ENCODE data around the gene SLC43A3.

SLC43A3 gene

GRCh38 chr11:57392066-57392762 lies 34.7 kb downstream of the SLC43A3 start:
- Histone ChIP-seq H3K9ac (ENCODE audit: low read depth, low read length) (no peak overlapping the region), H3K36me3 (ENCODE audit: control insufficient read depth, insufficient read depth, low read length) (no peaks in the 10 kb centered on the region), H3K27ac (ENCODE audit: low read depth, low read length) (no peak overlapping the region), H3K4me3 (ENCODE audit: low read depth, low read length) (no peak overlapping the region), H3K4me1 (ENCODE audit: control insufficient read depth, insufficient read depth, low read length) (no peaks in the 10 kb centered on the region), H3K27me3 (ENCODE audit: control insufficient read depth, insufficient read depth, low read length) (0 out of 2 replicates have a peak, but pooled peaks cover 3% of the 10 kb centered on the region), H3K9me3 (ENCODE audit: control insufficient read depth, insufficient read depth, low read length) (no peaks in the 10 kb centered on the region)

- no peaks in the 10 kb centered on the region for H3K36me3 ChIP-seq (ENCODE audit: control insufficient read depth, insufficient read depth, low read length)
- no peaks in the 10 kb centered on the region for H3K9me3 ChIP-seq (ENCODE audit: control insufficient read depth, insufficient read depth, low read length)
These were observed 35.4 kb downstream of the SLC43A3 start for GRCh38 chr11:57391539-57391938.

GRCh38 chr11:57391111-57391510 lies 35.8 kb downstream of the SLC43A3 start:
- H3K27ac ChIP-seq (ENCODE audit: low read depth, low read length), result no peak overlapping the region
- H3K36me3 ChIP-seq (ENCODE audit: control insufficient read depth, insufficient read depth, low read length), result no peaks in the 10 kb centered on the region
- no peaks in the 10 kb centered on the region for H3K4me1 ChIP-seq (ENCODE audit: control insufficient read depth, insufficient read depth, low read length)
- no peaks in the 10 kb centered on the region for H3K9me3 ChIP-seq (ENCODE audit: control insufficient read depth, insufficient read depth, low read length)
- H3K27me3 ChIP-seq (ENCODE audit: control insufficient read depth, insufficient read depth, low read length), result 0 out of 2 replicates have a peak, but pooled peaks cover 3% of the 10 kb centered on the region
- no peak overlapping the region for H3K9ac ChIP-seq (ENCODE audit: low read depth, low read length)
- H3K4me3 ChIP-seq (ENCODE audit: low read depth, low read length), result no peak overlapping the region

More at GRCh38 chr11:57391539-57391938, 35.4 kb downstream of the SLC43A3 start:
- H3K27me3 ChIP-seq (ENCODE audit: control insufficient read depth, insufficient read depth, low read length), result 0 out of 2 replicates have a peak, but pooled peaks cover 3% of the 10 kb centered on the region
- H3K27ac ChIP-seq (ENCODE audit: low read depth, low read length), result no peak overlapping the region
- H3K9ac ChIP-seq (ENCODE audit: low read depth, low read length), result no peak overlapping the region
- no peaks in the 10 kb centered on the region for H3K4me1 ChIP-seq (ENCODE audit: control insufficient read depth, insufficient read depth, low read length)
- no peak overlapping the region for H3K4me3 ChIP-seq (ENCODE audit: low read depth, low read length)

- Histone ChIP-seq H3K27me3 (ENCODE audit: control insufficient read depth, insufficient read depth, low read length) (0 out of 2 replicates have a peak, but pooled peaks cover 3% of the 10 kb centered on the region), H3K36me3 (ENCODE audit: control insufficient read depth, insufficient read depth, low read length) (no peaks in the 10 kb centered on the region), H3K9me3 (ENCODE audit: control insufficient read depth, insufficient read depth, low read length) (no peaks in the 10 kb centered on the region), H3K4me3 (ENCODE audit: low read depth, low read length) (no peak within 1 kb of the TSS), H3K27ac (ENCODE audit: low read depth, low read length) (no peak within 1 kb of the TSS), H3K9ac (ENCODE audit: low read depth, low read length) (no peak within 1 kb of the TSS), H3K4me1 (ENCODE audit: control insufficient read depth, insufficient read depth, low read length) (no peaks in the 10 kb centered on the region)
These were observed 36.4 kb downstream of the SLC43A3 start, which contains the start of gene PRG2 for GRCh38 chr11:57390535-57390934. TSS of gene PRG2 (minus strand) at chr11:57390650. CDS start at chr11:57389944, 706 bp downstream.

GRCh38 chr11:57387289-57388030 lies 39.5 kb downstream of the SLC43A3 start:
- H3K9me3 ChIP-seq (ENCODE audit: control insufficient read depth, insufficient read depth, low read length), result no peaks in the 10 kb centered on the region
- H3K27me3 ChIP-seq (ENCODE audit: control insufficient read depth, insufficient read depth, low read length), result 0 out of 2 replicates have a peak, but pooled peaks cover 3% of the 10 kb centered on the region
- H3K9ac ChIP-seq (ENCODE audit: low read depth, low read length), result no peak overlapping the region
- no peak overlapping the region for H3K27ac ChIP-seq (ENCODE audit: low read depth, low read length)
- no peaks in the 10 kb centered on the region for H3K36me3 ChIP-seq (ENCODE audit: control insufficient read depth, insufficient read depth, low read length)
- H3K4me3 ChIP-seq (ENCODE audit: low read depth, low read length), result no peak overlapping the region
- no peaks in the 10 kb centered on the region for H3K4me1 ChIP-seq (ENCODE audit: control insufficient read depth, insufficient read depth, low read length)

GRCh38 chr11:57386178-57386940 lies 40.6 kb downstream of the SLC43A3 start:
- H3K9me3 ChIP-seq (ENCODE audit: control insufficient read depth, insufficient read depth, low read length), result no peaks in the 10 kb centered on the region
- H3K27ac ChIP-seq (ENCODE audit: low read depth, low read length), result no peak overlapping the region
- no peaks in the 10 kb centered on the region for H3K36me3 ChIP-seq (ENCODE audit: control insufficient read depth, insufficient read depth, low read length)
- 0 out of 2 replicates have a peak, but pooled peaks cover 3% of the 10 kb centered on the region for H3K27me3 ChIP-seq (ENCODE audit: control insufficient read depth, insufficient read depth, low read length)
- H3K4me1 ChIP-seq (ENCODE audit: control insufficient read depth, insufficient read depth, low read length), result no peaks in the 10 kb centered on the region
- no peak overlapping the region for H3K4me3 ChIP-seq (ENCODE audit: low read depth, low read length)
- no peak overlapping the region for H3K9ac ChIP-seq (ENCODE audit: low read depth, low read length)

- no peak within 1 kb of the TSS for H3K27ac ChIP-seq (ENCODE audit: low read depth, low read length)
- no peaks in the 10 kb centered on the region for H3K9me3 ChIP-seq (ENCODE audit: control insufficient read depth, insufficient read depth, low read length)
- no peaks in the 10 kb centered on the region; the same call in 1 of the 2 replicates for H3K4me1 ChIP-seq (ENCODE audit: control insufficient read depth, insufficient read depth, low read length)
- no peak within 1 kb of the TSS for H3K9ac ChIP-seq (ENCODE audit: low read depth, low read length)
- H3K27me3 ChIP-seq (ENCODE audit: control insufficient read depth, insufficient read depth, low read length), result no peaks in the 10 kb centered on the region; the same call in 1 of the 2 replicates
- no peak within 1 kb of the TSS for H3K4me3 ChIP-seq (ENCODE audit: low read depth, low read length)
- no peaks in the 10 kb centered on the region for H3K36me3 ChIP-seq (ENCODE audit: control insufficient read depth, insufficient read depth, low read length)
These were observed 45.9 kb downstream of the SLC43A3 start, which contains the start of gene PRG3 for GRCh38 chr11:57380975-57381374. TSS of gene PRG3 (minus strand) at chr11:57381150. CDS start at chr11:57380708, 442 bp downstream.

- no peaks in the 10 kb centered on the region for H3K36me3 ChIP-seq (ENCODE audit: control insufficient read depth, insufficient read depth, low read length)
- H3K27ac ChIP-seq (ENCODE audit: low read depth, low read length), result no peak overlapping the region
- no peak overlapping the region for H3K4me3 ChIP-seq (ENCODE audit: low read depth, low read length)
- no peaks in the 10 kb centered on the region; the same call in 1 of the 2 replicates for H3K4me1 ChIP-seq (ENCODE audit: control insufficient read depth, insufficient read depth, low read length)
- no peaks in the 10 kb centered on the region; the same call in 1 of the 2 replicates for H3K27me3 ChIP-seq (ENCODE audit: control insufficient read depth, insufficient read depth, low read length)
- H3K9ac ChIP-seq (ENCODE audit: low read depth, low read length), result no peak overlapping the region
- H3K9me3 ChIP-seq (ENCODE audit: control insufficient read depth, insufficient read depth, low read length), result no peaks in the 10 kb centered on the region
These were observed 47.2 kb downstream of the SLC43A3 start for GRCh38 chr11:57379732-57380131.

GRCh38 chr11:57378186-57378585 lies 48.7 kb downstream of the SLC43A3 start:
- Histone ChIP-seq H3K36me3 (ENCODE audit: control insufficient read depth, insufficient read depth, low read length) (no peaks in the 10 kb centered on the region), H3K9ac (ENCODE audit: low read depth, low read length) (no peak overlapping the region), H3K9me3 (ENCODE audit: control insufficient read depth, insufficient read depth, low read length) (no peaks in the 10 kb centered on the region), H3K27ac (ENCODE audit: low read depth, low read length) (no peak overlapping the region), H3K4me1 (ENCODE audit: control insufficient read depth, insufficient read depth, low read length) (no peaks in the 10 kb centered on the region; the same call in 1 of the 2 replicates), H3K4me3 (ENCODE audit: low read depth, low read length) (no peak overlapping the region), H3K27me3 (ENCODE audit: control insufficient read depth, insufficient read depth, low read length) (no peaks in the 10 kb centered on the region; the same call in 1 of the 2 replicates)

- H3K36me3 ChIP-seq (ENCODE audit: control insufficient read depth, insufficient read depth, low read length), result no peaks in the 10 kb centered on the region
- no peaks in the 10 kb centered on the region; the same call in 1 of the 2 replicates for H3K4me1 ChIP-seq (ENCODE audit: control insufficient read depth, insufficient read depth, low read length)
- no peak overlapping the region for H3K27ac ChIP-seq (ENCODE audit: low read depth, low read length)
- H3K9me3 ChIP-seq (ENCODE audit: control insufficient read depth, insufficient read depth, low read length), result no peaks in the 10 kb centered on the region
- no peak overlapping the region for H3K9ac ChIP-seq (ENCODE audit: low read depth, low read length)
- no peak overlapping the region for H3K4me3 ChIP-seq (ENCODE audit: low read depth, low read length)
- H3K27me3 ChIP-seq (ENCODE audit: control insufficient read depth, insufficient read depth, low read length), result no peaks in the 10 kb centered on the region; the same call in 1 of the 2 replicates
These were observed 49.8 kb downstream of the SLC43A3 start for GRCh38 chr11:57377107-57377506.
